SK-N-SH treated with all-trans-retinoic acid at 6 μM for 48 hours (cell line): ENCODE data around the gene CTBP2.
"Not testable (repeated sequence)": the region's sequence is repeated elsewhere in the genome, so short reads cannot be mapped to it uniquely, and the experiment has no call there.

Experiments used
- ATAC-seq: fragments of 200-7000 bp; cut with Tn5 transposase; 3 replicates; pipeline ENCODE4 v1.9.1; 2020; ENCODE audit warnings: mild to moderate bottlenecking, moderate library complexity
- ARNTL ChIP-seq: fragments of 450-650 bp; formaldehyde crosslinking; IDR thresholded peaks from 2 replicates; pipeline ENCODE4 v1.5.0; 2020; ENCODE audit warnings: low read depth, mild to moderate bottlenecking, moderate library complexity, borderline replicate concordance
- BACH2 ChIP-seq: fragments of 250-450 bp; sonication (Bioruptor Pico); IDR thresholded peaks from 2 replicates; pipeline ENCODE4 v1.9.0; 2021; ENCODE audit warnings: mild to moderate bottlenecking, borderline replicate concordance
- CREB5 ChIP-seq: fragments of 250-450 bp; sonication (Bioruptor Pico); IDR thresholded peaks from 2 replicates; pipeline ENCODE4 v1.5.1; 2020; ENCODE audit warnings: low read depth, mild to moderate bottlenecking, moderate library complexity
- CSDC2 ChIP-seq: fragments of 250-450 bp; sonication (Bioruptor Pico); IDR thresholded peaks from 2 replicates; pipeline ENCODE4 v1.5.0; 2020; ENCODE audit warnings: mild to moderate bottlenecking, moderate library complexity
- CSRNP3 ChIP-seq: fragments of 250-450 bp; sonication (Bioruptor Pico); IDR thresholded peaks from 2 replicates; pipeline ENCODE4 v1.5.1; 2021; ENCODE audit warnings: mild to moderate bottlenecking, moderate library complexity
- GLIS3 ChIP-seq: fragments of 250-450 bp; sonication (Bioruptor Pico); IDR thresholded peaks from 2 replicates; pipeline ENCODE4 v1.5.0; 2020; ENCODE audit warnings: mild to moderate bottlenecking, moderate library complexity
- ISL1 ChIP-seq: fragments of 250-450 bp; sonication (Bioruptor Pico); IDR thresholded peaks from 2 replicates; pipeline ENCODE4 v2.1.2; 2022; ENCODE audit warnings: mild to moderate bottlenecking, moderate library complexity
- OSR1 ChIP-seq: fragments of 250-450 bp; sonication (Bioruptor Pico); IDR thresholded peaks from 2 replicates; pipeline ENCODE4 v1.8.0; 2022; ENCODE audit warnings: moderate library complexity, mild to moderate bottlenecking, inconsistent platforms
- PATZ1 ChIP-seq: fragments of 250-450 bp; sonication (Bioruptor Pico); IDR thresholded peaks from 2 replicates; pipeline ENCODE4 v1.8.0; 2020; ENCODE audit warnings: mild to moderate bottlenecking, moderate library complexity, borderline replicate concordance
- TCF4 ChIP-seq: fragments of 250-450 bp; sonication (Bioruptor Pico); IDR thresholded peaks from 2 replicates; pipeline ENCODE4 v1.8.0; 2021; ENCODE audit warnings: mild to moderate bottlenecking, moderate library complexity, borderline replicate concordance
- TOX ChIP-seq: fragments of 250-450 bp; sonication (Bioruptor Pico); IDR thresholded peaks from 2 replicates; pipeline ENCODE4 v1.8.0; 2021; ENCODE audit warnings: mild to moderate bottlenecking, moderate library complexity, borderline replicate concordance
- TSHZ2 ChIP-seq: fragments of 250-450 bp; sonication (Bioruptor Pico); IDR thresholded peaks from 2 replicates; pipeline ENCODE4 v1.5.0; 2020; ENCODE audit warnings: mild to moderate bottlenecking, moderate library complexity
- ZC3H10 ChIP-seq: fragments of 250-450 bp; sonication (Bioruptor Pico); IDR thresholded peaks from 2 replicates; pipeline ENCODE4 v1.5.1; 2021; ENCODE audit warnings: mild to moderate bottlenecking, moderate library complexity
- ZFP30 ChIP-seq: fragments of 450-650 bp; formaldehyde crosslinking; IDR thresholded peaks from 2 replicates; pipeline ENCODE4 v1.5.0; 2022; ENCODE audit warnings: mild to moderate bottlenecking, moderate library complexity
- ZNF565 ChIP-seq: fragments of 450-650 bp; formaldehyde crosslinking; conservative IDR thresholded peaks from 2 replicates; pipeline ENCODE4 v1.5.0; 2020; ENCODE audit warnings: low read depth, mild to moderate bottlenecking, moderate library complexity
- ZNF70 ChIP-seq: fragments of 450-650 bp; formaldehyde crosslinking; IDR thresholded peaks from 2 replicates; pipeline ENCODE4 v1.5.0; 2020; ENCODE audit warnings: mild to moderate bottlenecking, moderate library complexity
- ZNF8 ChIP-seq: fragments of 450-650 bp; formaldehyde crosslinking; IDR thresholded peaks from 2 replicates; pipeline ENCODE4 v1.5.0; 2020; ENCODE audit warnings: mild to moderate bottlenecking, moderate library complexity

CTBP2 gene

GRCh38 chr10:125060482-125060825, 99.9 kb downstream of the CTBP2 start:
- ATAC-seq: no peak
- TF ChIP-seq ZNF70 (no peak), TSHZ2 (CRISPR knock-in tag) (no peak), ZNF8 (CRISPR knock-in tag) (no peak), ISL1 (CRISPR knock-in tag) (no peak), CSDC2 (CRISPR knock-in tag) (no peak), OSR1 (CRISPR knock-in tag) (no peak)

GRCh38 chr10:125060026-125060425, 100.3 kb downstream of the CTBP2 start:
- TF ChIP-seq BACH2: no peak
- no peak for TF ChIP-seq CSRNP3 (CRISPR knock-in tag)
- TF ChIP-seq ZNF565 (CRISPR knock-in tag): no peak
- TF ChIP-seq CSDC2 (CRISPR knock-in tag): no peak
- TF ChIP-seq CREB5 (CRISPR knock-in tag): no peak
- TF ChIP-seq TSHZ2 (CRISPR knock-in tag): no peak
- no peak for TF ChIP-seq GLIS3 (CRISPR knock-in tag)
- no peak for TF ChIP-seq PATZ1 (CRISPR knock-in tag)
- no peak for TF ChIP-seq ZC3H10 (CRISPR knock-in tag)
- no peak for TF ChIP-seq ZNF8 (CRISPR knock-in tag)
- no peak for TF ChIP-seq ZFP30 (CRISPR knock-in tag)
- no peak for TF ChIP-seq ZNF70
- TF ChIP-seq ARNTL: no peak
- ATAC-seq: no peak

GRCh38 chr10:125059348-125059747, 101.0 kb downstream of the CTBP2 start:
- not testable (repeated sequence) for ATAC-seq

GRCh38 chr10:125057158-125058001, 103.0 kb downstream of the CTBP2 start:
- TF ChIP-seq TCF4 (peak; percentile 50; the same call in 1 of the 2 replicates), TSHZ2 (CRISPR knock-in tag) (0 out of 2 replicates have a peak, but pooled peaks have one; percentile 14), CSDC2 (CRISPR knock-in tag) (peak; percentile 58; the same call in 1 of the 2 replicates), ZC3H10 (CRISPR knock-in tag) (no peak), CREB5 (CRISPR knock-in tag) (0 out of 2 replicates have a peak, but pooled peaks have one; percentile 9), ISL1 (CRISPR knock-in tag) (0 out of 2 replicates have a peak, but pooled peaks have one; percentile 30), TOX (CRISPR knock-in tag) (no peak)
- TF ChIP-seq, all 23 proteins: peak for 5
- ATAC-seq: peak; percentile 69
